HG03280 (cell line): ENCODE measurements around the gene MAP2K7.
"Not testable (repeated sequence)": the region's sequence is repeated elsewhere in the genome, so short reads cannot be mapped to it uniquely, and the experiment has no call there.

Experiments
- ATAC-seq: cut with Tn5 transposase; IDR thresholded peaks from one replicate; pipeline ENCODE4 v1.9.1; 2021; ENCODE audit warnings: mild to moderate bottlenecking, moderate library complexity; ENCODE audit not compliant: unreplicated experiment

Gene MAP2K7

DNA sequence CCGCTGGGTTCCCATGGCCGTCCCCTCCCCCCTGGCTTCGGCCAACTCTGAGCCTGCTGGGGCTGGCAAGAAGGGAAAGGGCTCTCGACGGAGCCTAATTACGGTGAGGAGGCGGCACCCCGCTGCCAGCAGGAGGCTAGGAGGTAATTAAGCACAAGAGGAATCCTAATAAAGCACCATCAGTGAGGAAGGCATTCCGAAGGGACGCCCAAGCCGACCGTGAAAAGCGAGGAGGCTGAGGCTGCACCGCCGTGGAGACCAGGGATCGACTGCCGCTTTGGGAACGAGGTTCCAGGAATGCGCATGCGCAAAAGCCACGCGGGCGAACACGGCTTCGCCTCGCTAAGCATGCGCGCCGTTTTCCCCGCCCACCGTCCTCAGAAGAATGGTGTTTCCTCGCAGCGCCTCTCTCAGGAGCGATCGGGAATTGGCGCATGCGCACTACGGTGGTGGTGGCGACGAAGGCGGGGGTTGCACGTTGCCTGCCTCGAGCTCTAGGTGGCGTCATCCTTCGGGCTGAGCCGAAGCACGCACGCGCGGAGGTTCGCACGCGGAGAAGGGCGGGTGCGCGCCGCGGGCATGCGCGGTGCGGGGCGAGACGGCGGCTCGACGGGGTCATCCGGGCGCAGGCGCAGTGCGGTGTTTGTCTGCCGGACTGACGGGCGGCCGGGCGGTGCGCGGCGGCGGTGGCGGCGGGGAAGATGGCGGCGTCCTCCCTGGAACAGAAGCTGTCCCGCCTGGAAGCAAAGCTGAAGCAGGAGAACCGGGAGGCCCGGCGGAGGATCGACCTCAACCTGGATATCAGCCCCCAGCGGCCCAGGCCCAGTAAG is at the start of gene MAP2K7:
TSS of gene MAP2K7 (plus strand) at position 634 of the 830 bp plus-strand sequence. CDS start at position 702, 68 bp downstream.
- peak; percentile 87 for ATAC-seq

DNA sequence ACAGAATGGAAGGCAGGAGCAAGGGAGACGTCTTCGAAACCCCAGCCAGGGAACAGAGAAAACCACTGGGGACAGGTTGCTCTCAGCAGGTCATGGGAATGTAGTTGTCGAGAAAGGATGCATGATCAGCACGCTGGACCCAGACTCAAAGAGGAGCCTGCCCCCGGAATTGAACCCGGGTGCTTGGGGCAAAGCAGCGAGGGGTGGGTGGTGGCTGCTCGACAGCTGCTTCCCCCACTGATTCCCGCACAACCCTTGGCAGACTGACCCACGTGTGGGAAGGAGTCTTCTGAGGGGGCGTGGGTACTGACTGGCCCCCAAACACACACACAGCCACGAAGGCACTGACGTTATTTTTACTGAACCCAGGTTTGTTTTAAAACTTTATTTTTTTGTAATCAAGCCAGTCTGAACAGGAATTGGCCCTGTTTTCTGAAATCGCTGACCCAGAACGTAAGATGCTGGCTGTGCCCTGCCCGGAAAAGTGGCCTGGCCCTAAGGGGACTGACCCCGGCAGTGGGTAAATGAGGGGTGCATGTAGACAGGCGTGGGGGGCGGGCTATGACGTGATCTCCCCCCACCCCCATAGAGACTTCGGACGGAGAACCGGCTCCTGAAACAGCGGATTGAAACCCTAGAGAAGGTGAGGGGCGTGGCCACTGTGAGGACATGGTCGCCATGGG is 48.1 kb upstream of the MAP2K7 start:
- no peak for ATAC-seq

DNA sequence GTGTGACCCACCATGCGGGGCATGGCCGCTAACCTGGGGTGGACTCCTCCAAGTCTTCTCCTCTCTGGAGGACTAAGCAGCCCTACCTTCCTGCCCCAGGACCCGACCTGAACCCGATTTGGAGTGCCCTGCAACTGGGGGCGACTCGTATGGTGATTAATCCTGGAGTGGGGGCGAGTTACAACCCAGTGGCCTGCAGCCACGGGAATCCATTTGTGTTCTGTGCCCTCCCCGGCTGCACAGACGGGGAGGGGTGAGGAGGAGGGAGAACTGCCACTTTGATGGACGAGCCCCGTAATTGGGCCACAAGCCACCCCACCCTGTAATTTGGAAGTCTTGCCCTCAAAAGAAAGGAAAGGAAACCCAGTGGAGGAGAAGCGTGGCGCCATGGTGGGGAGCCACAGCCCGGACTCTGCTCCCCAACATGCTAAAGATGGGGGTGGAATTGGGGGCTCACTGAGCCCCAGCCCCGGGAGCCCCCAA is 47.5 kb upstream of the MAP2K7 start:
- no peak for ATAC-seq

DNA sequence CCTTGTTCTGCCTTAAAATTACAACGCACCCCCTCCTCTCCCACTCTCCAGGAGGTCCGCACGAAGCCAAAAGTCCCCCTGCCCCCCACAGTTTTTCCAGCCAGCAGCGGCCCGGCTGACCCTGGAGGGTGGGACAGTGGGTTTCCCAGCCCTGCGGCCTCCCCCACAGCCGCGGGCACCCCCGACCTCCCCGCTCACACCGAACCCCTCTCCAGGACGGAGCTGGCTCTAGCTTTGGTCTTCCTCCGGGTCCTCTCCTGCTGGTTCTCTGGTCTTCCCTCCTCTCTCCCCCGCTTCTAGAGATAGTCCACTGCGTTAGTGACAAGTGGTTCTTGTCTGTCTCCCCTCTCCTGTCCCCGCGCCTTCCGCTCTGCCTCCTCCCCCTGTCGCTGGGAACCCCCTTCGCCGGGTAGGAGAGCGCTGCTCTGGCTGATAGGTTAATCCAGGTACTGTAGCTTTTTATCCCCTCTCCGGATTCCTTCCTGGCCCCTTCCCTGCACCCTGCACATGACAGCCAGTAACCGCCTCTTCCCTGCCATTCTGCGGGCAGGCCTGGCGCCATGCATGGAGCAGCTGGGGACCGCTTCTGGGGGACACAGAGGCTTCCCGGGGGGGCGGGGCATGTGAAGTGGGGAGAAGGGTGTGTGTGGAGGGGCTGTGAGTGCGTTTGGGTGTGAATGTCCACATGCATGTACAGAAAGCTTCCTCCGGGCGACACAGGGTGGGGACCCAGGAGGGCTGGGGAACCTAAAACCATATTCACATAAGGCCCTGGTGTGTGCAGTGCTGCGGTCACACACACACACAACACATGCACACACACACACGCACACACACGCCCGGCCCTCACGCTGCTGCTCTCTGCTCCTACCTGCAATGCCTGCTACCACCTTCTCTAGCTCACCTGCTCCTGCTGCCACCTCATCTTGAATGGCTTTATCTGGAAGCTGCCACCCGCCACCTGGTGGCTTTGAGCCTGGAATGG is 46.7 kb upstream of the MAP2K7 start:
- no peak for ATAC-seq

DNA sequence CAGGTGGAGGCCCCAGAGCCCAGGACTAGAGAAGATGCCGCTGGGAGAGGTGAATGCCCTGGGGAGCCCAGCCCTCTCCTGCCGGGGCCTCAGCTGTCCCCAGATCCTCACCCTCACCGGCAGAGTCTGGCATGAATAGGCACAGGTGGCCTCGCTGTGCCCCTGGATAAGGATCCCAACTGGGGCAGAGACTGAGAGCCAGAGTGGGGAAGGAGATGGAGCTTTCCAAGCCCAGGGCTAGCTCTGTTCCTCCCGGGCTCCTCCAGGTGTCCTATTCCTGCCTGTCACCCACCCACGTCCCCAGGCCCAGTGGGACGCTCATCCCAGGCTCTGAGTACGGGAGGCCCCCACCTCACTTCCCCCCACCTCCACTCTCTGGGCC is 46.0 kb upstream of the MAP2K7 start:
- ATAC-seq, result no peak

DNA sequence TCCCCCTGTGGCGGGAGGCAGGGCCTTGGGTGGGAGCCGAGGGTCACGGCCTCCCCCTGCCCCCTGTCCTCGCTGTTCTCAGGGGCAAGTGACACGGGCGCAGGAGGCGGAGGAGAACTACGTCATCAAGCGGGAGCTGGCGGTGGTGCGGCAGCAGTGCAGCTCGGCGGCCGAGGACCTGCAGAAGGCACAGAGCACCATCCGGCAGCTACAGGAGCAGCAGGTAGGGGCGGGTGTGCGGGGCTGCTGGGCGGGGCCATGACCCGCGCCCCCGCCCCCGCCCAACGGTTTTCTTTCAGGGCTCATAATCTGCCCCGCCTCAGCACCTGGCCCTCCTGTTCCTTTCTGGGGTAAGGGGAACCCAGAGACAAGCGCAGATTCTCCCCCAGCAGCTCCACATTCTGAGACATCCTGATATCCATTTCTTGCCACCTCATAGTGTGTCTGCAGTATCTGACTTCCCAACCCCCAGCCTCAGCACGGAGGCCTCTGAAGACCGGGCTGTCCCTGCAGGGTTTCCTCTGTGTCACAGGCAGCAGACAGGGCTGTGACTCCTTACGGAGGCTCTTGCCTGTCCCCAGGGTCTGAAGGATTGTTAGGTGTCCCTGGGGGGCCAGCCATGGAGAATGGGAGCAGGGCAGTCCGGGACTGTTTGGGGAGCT is 45.4 kb upstream of the MAP2K7 start:
- ATAC-seq, result no peak

DNA sequence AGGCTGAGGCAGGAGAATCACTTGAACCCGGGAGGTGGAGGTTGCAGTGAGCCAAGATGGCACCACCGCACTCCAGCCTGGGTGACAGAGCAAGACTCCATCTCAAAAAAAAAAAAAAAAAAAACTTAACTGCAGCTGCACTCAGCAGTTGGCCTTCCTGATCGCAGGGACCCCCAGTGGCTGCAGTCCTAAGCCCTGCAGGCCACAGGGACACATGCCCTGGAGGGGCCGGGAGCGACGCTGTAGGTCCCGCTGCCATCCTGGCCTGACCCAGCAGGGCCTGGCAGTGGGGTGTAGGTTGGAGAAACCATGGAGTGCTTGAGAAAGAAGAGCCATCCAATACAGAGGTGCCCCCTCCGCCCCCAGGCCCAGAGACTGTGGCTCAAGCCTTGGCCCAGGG is 44.6 kb upstream of the MAP2K7 start:
- not testable (repeated sequence) for ATAC-seq

DNA sequence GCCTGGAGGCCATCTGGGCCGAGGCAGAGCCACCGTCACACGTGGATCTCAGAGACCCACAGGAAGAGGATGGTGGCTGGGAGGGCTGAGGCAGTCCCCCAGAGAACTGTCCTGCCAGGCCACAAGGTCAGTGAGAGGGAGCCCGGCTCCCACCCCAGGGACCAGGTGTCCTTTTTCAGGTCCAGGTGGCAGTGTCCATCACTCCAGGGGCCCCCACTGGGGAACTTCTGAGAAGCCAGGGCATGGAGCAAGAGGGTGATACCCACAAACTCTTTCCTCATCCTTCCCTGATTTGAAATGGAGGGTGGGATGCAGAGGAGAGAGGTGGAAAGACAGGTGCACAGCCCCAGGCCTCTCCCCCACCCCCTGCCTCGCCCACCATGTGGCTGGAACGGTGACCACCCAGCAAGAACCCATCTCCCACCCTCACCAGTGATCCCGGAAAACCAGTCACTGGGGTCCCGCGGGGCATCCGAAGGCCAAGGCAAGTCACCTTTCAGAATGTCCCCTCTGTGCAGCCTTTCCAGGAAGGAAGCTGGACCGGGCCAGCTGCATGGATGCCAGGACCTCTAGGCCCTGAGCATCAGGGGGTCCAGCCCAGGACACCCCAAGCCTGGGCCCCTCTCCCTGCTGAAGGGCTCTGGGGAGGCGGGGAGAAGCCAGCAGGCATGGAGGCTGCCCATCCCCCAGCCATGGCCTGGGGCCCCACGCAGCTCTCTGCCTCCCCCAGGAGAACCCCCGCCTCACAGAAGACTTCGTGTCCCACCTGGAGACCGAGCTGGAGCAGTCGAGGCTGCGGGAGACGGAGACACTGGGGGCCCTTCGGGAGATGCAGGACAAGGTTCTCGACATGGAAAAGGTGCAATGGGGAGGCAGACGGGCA is 43.6 kb upstream of the MAP2K7 start:
- no peak for ATAC-seq

DNA sequence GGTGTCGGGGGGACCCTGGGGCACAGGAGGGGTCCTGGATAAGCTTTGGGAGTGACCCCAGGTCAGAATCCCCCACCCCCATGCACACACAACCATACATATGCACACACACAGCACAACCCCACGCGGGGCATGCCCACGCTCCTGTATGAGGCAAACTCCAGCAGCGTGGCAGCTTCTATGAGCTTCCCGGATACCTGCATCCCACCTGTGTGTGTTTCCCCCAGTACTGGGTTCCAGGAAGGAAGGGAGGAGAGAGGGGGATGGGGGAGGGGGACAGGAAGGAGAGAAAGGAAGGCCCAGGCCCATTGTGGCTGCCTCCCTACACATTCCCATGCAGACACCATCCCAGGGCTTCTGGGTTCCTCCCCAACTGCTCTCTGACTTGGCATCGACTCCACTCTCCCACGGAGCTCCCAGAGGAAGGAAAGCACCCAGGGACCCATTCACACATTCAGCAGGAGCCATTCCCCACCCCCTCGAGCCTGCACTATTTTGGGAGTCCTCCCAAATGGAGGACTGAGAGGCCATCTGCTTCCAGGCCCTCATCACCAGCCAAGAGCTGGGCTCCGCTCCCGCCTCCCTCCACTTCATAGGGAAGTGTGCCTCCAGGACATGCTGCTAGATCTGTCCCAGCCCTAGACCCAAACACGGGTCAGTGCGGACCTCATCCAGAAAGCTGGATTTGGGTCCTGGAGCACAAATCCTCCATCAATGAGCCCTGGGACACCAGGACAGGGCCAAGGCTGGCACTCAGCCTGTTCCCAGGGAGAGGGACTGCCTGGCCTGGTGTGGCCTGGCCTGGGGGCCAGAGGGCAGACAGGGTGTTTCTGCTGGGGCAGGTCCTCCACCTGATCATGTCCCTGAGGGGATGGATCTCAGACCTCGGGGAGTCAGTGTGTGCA is 42.7 kb upstream of the MAP2K7 start:
- no peak for ATAC-seq

DNA sequence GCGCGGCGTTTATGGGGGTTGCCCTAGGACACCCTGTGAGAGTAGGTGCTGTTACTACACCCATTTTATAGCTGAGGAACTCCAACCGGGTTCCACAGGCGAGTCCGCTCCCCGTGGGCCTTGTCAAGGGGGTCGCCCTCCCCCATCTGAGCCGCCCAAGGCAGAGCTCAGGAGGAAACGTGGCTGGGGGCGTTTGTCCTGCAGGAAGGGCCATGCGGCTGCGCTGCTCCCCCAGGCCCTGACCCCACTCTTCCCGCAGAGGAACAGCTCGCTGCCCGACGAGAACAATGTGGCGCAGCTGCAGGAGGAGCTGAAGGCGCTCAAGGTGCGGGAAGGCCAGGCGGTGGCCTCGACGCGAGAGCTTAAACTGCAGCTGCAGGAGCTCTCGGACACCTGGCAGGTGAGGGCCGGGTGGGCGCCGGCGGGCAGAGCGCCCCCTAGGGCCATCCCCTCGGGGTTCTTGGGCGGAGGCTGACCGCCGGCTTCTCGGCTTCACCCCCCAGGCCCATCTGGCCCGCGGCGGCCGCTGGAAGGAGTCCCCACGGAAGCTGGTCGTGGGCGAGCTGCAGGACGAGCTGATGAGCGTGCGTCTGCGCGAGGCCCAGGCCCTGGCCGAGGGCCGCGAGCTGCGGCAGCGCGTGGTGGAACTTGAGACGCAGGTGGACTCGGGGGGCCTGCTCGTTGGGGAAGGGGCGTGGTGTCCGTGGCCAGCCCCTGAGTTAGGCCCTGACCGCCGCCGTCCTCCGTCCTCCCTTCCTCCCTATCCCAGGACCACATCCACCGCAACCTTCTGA is 41.9 kb upstream of the MAP2K7 start:
- no peak for ATAC-seq

DNA sequence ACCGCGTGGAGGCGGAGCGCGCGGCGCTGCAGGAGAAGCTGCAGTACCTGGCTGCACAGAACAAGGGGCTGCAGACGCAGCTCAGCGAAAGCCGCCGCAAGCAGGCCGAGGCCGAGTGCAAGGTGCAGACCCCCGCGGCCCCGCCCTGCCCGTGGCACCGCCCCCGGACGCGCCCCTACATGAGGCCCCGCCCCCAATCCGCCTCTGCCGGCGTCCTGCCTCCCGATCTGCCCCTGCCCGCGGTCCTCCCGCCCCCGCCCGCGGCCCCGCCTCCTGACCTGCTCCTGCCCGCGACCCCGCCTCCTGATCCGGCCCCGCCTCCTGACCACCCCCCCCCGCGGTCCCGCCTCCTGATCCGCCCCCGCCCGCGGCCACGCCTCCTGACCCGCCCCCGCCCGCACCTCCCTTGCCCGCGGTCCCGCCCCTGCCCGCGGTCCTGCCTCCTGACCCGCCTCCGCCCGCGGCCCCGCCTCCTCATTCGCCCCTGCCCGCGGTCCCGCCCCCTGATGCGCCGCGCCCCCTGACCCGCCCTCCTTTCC is 41.2 kb upstream of the MAP2K7 start:
- no peak for ATAC-seq

DNA sequence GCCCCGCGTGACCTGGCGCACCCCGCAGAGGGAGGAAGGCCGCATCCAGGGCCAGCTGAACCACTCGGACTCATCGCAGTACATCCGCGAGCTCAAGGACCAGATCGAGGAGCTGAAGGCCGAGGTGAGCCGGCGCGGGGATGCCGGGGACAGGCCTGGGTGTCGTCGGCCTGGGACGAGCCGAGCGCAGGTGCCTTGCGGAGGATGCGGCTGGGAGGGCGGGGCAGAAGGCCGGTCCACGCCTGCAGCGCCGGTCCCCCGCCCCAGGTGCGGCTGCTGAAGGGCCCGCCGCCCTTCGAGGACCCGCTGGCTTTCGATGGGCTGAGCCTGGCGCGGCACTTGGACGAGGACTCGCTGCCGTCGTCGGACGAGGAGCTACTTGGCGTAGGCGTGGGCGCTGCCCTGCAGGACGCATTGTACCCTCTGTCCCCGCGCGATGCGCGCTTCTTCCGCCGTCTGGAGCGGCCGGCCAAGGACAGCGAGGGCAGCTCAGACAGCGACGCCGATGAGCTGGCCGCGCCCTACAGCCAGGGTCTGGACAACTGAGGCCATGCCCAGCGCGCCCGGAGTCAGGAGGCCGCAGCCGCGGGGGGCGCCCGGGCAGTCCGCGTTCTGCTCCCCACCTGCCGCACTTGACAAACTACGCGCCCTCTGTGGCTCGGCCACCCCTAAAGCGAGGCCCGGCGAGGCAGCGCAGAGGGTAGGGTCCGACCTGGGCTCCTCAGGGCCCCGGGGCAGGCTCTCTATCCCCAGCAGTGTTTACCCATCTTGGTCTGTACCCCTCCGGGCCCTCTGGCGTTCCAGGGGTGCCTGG is 40.3 kb upstream of the MAP2K7 start:
- no peak for ATAC-seq

DNA sequence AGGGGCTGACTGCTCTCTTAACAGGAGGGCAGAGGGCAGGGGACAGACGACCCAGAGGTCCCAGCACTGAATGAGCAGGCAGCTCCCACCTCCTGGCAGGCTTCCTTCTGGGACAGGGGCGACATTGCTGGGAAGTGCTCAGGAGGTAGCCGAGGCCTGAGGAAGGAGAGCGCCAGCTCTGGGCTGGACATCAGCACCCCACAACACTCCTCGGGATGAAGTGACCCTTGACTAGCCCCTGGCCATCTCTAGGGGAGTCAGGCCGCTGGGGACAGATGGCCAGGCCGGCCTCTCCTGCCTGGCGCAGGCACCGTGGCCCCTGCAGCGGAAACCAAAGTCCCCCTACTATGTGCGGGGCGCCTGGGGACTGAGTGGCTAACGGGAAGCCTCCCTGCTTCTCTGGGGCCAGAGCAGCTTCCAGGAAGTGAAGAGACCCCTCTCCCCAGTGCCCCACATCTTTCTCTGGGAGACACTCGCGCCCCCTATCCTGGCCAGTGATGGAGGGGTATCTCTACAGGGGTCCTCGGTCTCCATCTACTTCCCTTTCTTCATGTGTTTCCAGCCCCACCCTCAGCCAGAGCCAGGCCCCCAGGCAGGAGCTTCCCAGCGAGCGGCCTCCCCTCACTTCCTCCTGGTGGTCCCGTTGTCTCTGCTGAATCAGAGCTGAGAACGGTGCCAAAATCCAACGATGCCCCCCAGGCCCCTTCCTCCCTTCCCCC is 39.5 kb upstream of the MAP2K7 start:
- no peak for ATAC-seq

DNA sequence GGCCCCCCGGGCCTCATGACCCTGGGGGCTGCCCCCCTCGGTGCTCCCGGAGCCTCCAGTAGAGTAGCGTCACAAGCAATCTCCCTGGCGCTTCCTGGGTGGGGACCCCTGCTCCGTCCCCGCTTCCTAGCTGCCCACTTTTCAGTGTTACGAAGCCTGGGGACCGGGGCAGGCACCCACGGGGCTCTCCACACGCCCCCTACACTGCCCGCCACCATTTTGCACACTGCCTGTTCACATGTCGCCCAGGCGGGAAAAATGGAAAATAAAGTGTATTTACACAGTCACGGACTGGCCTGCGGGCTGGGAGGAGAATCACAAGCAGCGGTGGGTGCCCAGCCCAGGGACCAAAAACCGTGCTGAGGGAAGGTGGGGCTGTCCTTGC is 39.0 kb upstream of the MAP2K7 start:
- no peak for ATAC-seq

DNA sequence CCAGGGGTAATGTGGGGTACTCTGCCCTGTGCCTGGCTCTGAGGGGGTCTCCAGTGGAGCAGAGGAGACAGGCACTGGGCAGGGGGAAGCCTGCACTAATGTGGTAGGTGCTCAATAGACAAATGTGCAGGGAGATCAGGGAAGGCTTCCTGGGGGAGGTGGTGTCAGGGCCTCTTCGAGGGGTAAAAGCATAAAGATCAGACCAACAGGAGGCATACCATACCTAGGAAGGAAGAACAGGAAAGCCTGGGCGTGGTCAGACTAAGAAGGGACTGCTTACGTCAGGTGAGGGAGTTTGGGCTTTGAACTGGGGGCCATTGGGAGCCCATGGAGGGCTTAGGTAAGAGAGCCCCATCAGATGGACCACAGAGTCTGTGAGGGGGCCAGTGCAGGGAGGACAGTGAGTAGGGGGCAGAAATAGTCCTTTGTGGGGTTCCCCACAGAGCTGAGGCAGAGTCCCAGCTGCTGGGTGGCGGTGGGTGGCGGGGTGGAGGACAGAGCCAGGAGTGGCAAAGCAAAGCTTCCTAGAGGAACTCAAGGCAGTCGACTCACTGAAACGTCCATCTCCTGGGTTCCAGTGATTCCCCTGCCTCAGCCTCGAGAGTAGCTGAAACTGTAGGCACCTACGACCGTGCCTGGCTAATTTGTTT is 38.3 kb upstream of the MAP2K7 start:
- ATAC-seq, result no peak
